IMR-90 (cell line): Measurements from ENCODE around the gene ITPR3. TPM values are rescaled to one million over a fixed set of nuclear protein-coding genes. Genes with fewer than 3 reads are reported as not detected.
A peak's percentile ranks its signal among the peaks of the same experiment; 100 is the strongest.

Experiments
- ATAC-seq: fragments of 200-7000 bp; cut with Tn5 transposase; 2 replicates; pipeline ENCODE4 v1.9.1; 2020; ENCODE audit warnings: low read depth, mild to moderate bottlenecking, moderate library complexity
- BruUV-seq: library from RNA; stranded (reverse); fragments of 400-500 nt; replicated peaks from 2 replicates; lab custom pipeline; 2021; lab: Mats Ljungman, UMichigan
- CTCF ChIA-PET: fragments of 300-600 bp; formaldehyde crosslinking; extraction: SDS; loops from one replicate; lab custom pipeline; 2021; ENCODE audit warnings: antibody characterized with exemption; lab: Yijun Ruan, JAX
- POLR2A ChIA-PET: fragments of 300-600 bp; sonication (Branson Sonifier 250); formaldehyde crosslinking; loops from one replicate; lab custom pipeline; 2022; ENCODE audit warnings: antibody characterized with exemption; ENCODE audit not compliant: unreplicated experiment; lab: Charles Lee
- DNase-seq: peaks from one replicate; pipeline ENCODE4 v3.0.0; 2013
- H2AFZ ChIP-seq: replicated peaks from 2 replicates; pipeline ENCODE3; 2013; ENCODE audit warnings: low read length, mild to moderate bottlenecking; ENCODE audit not compliant: poor library complexity
- H2AK5ac ChIP-seq: 2 replicates; pipeline ENCODE4 v1.6.1; 2013; ENCODE audit warnings: low read depth, low read length, inconsistent platforms
- H2AK9ac ChIP-seq: replicated peaks from 2 replicates; pipeline ENCODE3; 2013; ENCODE audit warnings: mild to moderate bottlenecking, low read depth, low read length, moderate library complexity; ENCODE audit not compliant: poor library complexity
- H2BK120ac ChIP-seq: 2 replicates; pipeline ENCODE4 v1.6.1; 2013; ENCODE audit warnings: low read depth, low read length, inconsistent platforms
- H2BK15ac ChIP-seq: 3 replicates; pipeline ENCODE4 v1.6.1; 2013; ENCODE audit warnings: low read depth, low read length, inconsistent platforms
- H2BK20ac ChIP-seq: 2 replicates; pipeline ENCODE4 v1.6.1; 2013; ENCODE audit warnings: low read depth, mild to moderate bottlenecking, inconsistent platforms, low read length, moderate library complexity
- H2BK5ac ChIP-seq: 2 replicates; pipeline ENCODE4 v1.6.1; 2013; ENCODE audit warnings: mild to moderate bottlenecking, low read depth, low read length, inconsistent platforms; ENCODE audit not compliant: poor library complexity, severe bottlenecking
- H3K14ac ChIP-seq: replicated peaks from 2 replicates; pipeline ENCODE4 v1.6.1; 2013; ENCODE audit warnings: low read depth, low read length, inconsistent platforms
- H3K18ac ChIP-seq: 2 replicates; pipeline ENCODE4 v1.6.1; 2013; ENCODE audit warnings: low read depth, low read length, control low read depth
- H3K23ac ChIP-seq: 2 replicates; pipeline ENCODE4 v1.6.1; 2013; ENCODE audit warnings: low read depth, low read length, inconsistent platforms
- H3K27ac ChIP-seq: 2 replicates; pipeline ENCODE4 v1.5.1; 2013; ENCODE audit warnings: mild to moderate bottlenecking, control low read depth, low read length; ENCODE audit not compliant: insufficient read depth
- H3K27me3 ChIP-seq: 2 replicates; pipeline ENCODE4 v1.6.1; 2013; ENCODE audit warnings: low read length; ENCODE audit not compliant: control insufficient read depth, insufficient read depth
- H3K36me3 ChIP-seq: 2 replicates; pipeline ENCODE4 v1.6.1; 2013; ENCODE audit warnings: low read length, mixed read lengths; ENCODE audit not compliant: control insufficient read depth, insufficient read depth
- H3K4ac ChIP-seq: 2 replicates; pipeline ENCODE4 v1.6.1; 2013; ENCODE audit warnings: low read depth, low read length, inconsistent platforms
- H3K4me1 ChIP-seq: 2 replicates; pipeline ENCODE4 v1.6.1; 2013; ENCODE audit warnings: low read length, mixed read lengths; ENCODE audit not compliant: control insufficient read depth, insufficient read depth
- H3K4me2 ChIP-seq: 2 replicates; pipeline ENCODE4 v1.6.1; 2013; ENCODE audit warnings: low read depth, mild to moderate bottlenecking, control low read depth, low read length, moderate library complexity
- H3K4me3 ChIP-seq: 2 replicates; pipeline ENCODE4 v1.5.1; 2013; ENCODE audit warnings: low read depth, mild to moderate bottlenecking, control low read depth, low read length, moderate library complexity; ENCODE audit not compliant: insufficient read depth
- H3K56ac ChIP-seq: 2 replicates; pipeline ENCODE4 v1.6.1; 2013; ENCODE audit warnings: low read length, inconsistent platforms; ENCODE audit not compliant: insufficient read depth; ENCODE audit errors: extremely low read depth
- H3K79me1 ChIP-seq, 2 experiments: 2 replicates each; pipeline ENCODE4 v1.6.1; 2013; ENCODE audit warnings: low read length in 2 of 2, inconsistent platforms in 1 of 2, low read depth in 1 of 2
- H3K9ac ChIP-seq: 2 replicates; pipeline ENCODE4 v1.6.1; 2013; ENCODE audit warnings: low read depth, low read length, control low read depth
- H3K9me1 ChIP-seq: 2 replicates; pipeline ENCODE4 v1.6.1; 2013; ENCODE audit warnings: low read length, inconsistent platforms; ENCODE audit not compliant: insufficient read depth
- H3K9me3 ChIP-seq: 2 replicates; pipeline ENCODE4 v1.6.1; 2013; ENCODE audit warnings: low read length; ENCODE audit not compliant: control insufficient read depth, insufficient read depth
- H4K20me1 ChIP-seq: 2 replicates; pipeline ENCODE4 v1.6.1; 2013; ENCODE audit warnings: low read length, inconsistent platforms; ENCODE audit not compliant: insufficient read depth
- H4K5ac ChIP-seq: 2 replicates; pipeline ENCODE4 v1.6.1; 2013; ENCODE audit warnings: mild to moderate bottlenecking, low read depth, low read length, control low read depth
- H4K8ac ChIP-seq, 2 experiments: 2 replicates each; pipeline ENCODE4 v1.6.1; 2013; ENCODE audit warnings: low read depth in 2 of 2, low read length in 2 of 2, control low read depth in 1 of 2, inconsistent platforms in 1 of 2
- H4K91ac ChIP-seq: 2 replicates; pipeline ENCODE4 v1.6.1; 2013; ENCODE audit warnings: low read depth, low read length, inconsistent platforms; ENCODE audit not compliant: insufficient read depth
- MAFK ChIP-seq: IDR thresholded peaks from 2 replicates; pipeline ENCODE4 v1.6.1; 2012; ENCODE audit warnings: low read depth, low read length, improper control_type of control experiment
- WGBS, 2 experiments: methylation state at CpG; one replicate each; pipeline versions ENCODE4 v1.1.5 to v1.1.7; 2013; ENCODE audit warnings: missing lambda C conversion rate in 2 of 2; ENCODE audit not compliant: insufficient read length in 1 of 2; ENCODE audit errors: extremely low coverage in 2 of 2; 5-methylcytosine and 5-hydroxymethylcytosine counted together
- dilution Hi-C: fragments of 300-500 bp; cut with HindIII; formaldehyde crosslinking; loops from one replicate; pipeline ENCODE4 v1.14.3; 2018; ENCODE audit warnings: low sequenced_read_pairs; ENCODE audit not compliant: unreplicated experiment
- in situ Hi-C: fragments of 300-500 bp; cut with MboI; formaldehyde crosslinking; loops from 3 replicates; pipeline ENCODE4 v1.14.3; 2019; ENCODE audit warnings: low sequenced_read_pairs, inconsistent platforms, mixed read lengths
- intact Hi-C: fragments of 100-400 bp; cut with micrococcal nuclease; formaldehyde crosslinking; loops from 2 replicates; pipeline ENCODE4 v1.10.0; 2022
- polyA plus RNA-seq, 3 experiments: library from polyadenylated mRNA; depleted of rRNA; stranded (reverse); fragments of >200 nt; gene quantifications; 2 replicates each; pipeline ENCODE4 v1.2.3, GENCODE V29; 2012; ENCODE audit warnings: low replicate concordance in 1 of 3
- total RNA-seq: library from RNA; depleted of rRNA; stranded (reverse); fragments of >200 nt; gene quantifications from 2 replicates; pipeline ENCODE4 v1.2.3, GENCODE V29; 2012
- TF ChIP-seq, protein P1 (sequence below): fragments of 150-350 bp; IDR thresholded peaks from 2 replicates; pipeline ENCODE4 v1.6.1; 2017; ENCODE audit warnings: mild to moderate bottlenecking, antibody characterized with exemption, low read length, low read depth

Gene ITPR3
- total and polyA plus RNA-seq, 2 of the 4 experiments (the other 2 are of a cell fraction) = 1.6 to 3.7 TPM

DNA sequence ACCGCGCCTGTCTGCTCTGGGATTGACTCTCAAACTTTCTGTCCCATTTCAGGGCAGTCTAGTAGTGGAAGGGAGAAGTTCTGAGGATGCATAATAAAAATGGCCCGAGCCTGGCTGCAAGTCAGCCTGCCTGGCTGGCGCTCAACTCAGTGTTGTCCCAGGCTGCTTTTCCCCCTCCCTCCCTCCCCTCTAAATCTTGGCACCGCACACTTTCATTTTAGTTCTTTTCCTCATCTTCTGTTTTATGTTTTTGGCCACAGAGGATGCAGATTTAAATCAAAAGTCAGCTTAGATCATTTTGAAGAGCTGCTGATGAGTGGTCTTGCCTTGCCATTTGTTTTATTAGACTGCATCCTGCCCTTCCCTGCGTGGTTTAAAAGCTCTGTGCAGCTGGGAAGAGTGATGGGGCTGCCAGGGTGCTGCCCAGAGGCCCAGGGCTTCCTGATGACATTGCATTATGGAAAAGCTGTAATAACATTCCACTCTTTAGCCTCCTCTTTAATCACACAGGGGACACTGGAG, 96.9 kb downstream of the ITPR3 start:
- in situ Hi-C loops (loop anchor here (10.0 kb wide), 1 partner anchor 437 kb away; no protein-coding TSS in a partner anchor), intact Hi-C loops (no loop called here), dilution Hi-C loops (no loop called here)
- peaks cover 52% of the 10 kb centered on the region for H3K27me3 ChIP-seq
- H3K23ac ChIP-seq = no peak overlapping the region
- H2AFZ ChIP-seq = no peak overlapping the region
- no peak overlapping the region for H3K56ac ChIP-seq
- no peak overlapping the region for H3K4ac ChIP-seq
- H4K8ac ChIP-seq = no peak overlapping the region
- no peaks in the 10 kb centered on the region for H4K20me1 ChIP-seq
- no CpG with 5 or more reads among the region's 6 CpGs for WGBS, 2 experiments
- no peak overlapping the region for H2BK15ac ChIP-seq
- H4K91ac ChIP-seq = no peak overlapping the region
- ChIA-PET CTCF (no interaction called here), POLR2A (no interaction called here)
- no peaks in the 10 kb centered on the region for H3K4me1 ChIP-seq
- TF ChIP-seq MAFK = no peak
- TF ChIP-seq, protein P1, sequence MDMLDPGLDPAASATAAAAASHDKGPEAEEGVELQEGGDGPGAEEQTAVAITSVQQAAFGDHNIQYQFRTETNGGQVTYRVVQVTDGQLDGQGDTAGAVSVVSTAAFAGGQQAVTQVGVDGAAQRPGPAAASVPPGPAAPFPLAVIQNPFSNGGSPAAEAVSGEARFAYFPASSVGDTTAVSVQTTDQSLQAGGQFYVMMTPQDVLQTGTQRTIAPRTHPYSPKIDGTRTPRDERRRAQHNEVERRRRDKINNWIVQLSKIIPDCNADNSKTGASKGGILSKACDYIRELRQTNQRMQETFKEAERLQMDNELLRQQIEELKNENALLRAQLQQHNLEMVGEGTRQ = no peak
- H3K27ac ChIP-seq = no peak overlapping the region
- H2BK120ac ChIP-seq = no peak overlapping the region
- no peaks in the 10 kb centered on the region for H3K36me3 ChIP-seq
- no peaks in the 10 kb centered on the region for H3K79me1 ChIP-seq
- no peak for DNase-seq
- no peak overlapping the region for H3K4me3 ChIP-seq
- no peak overlapping the region for H4K5ac ChIP-seq
- H3K9ac ChIP-seq = no peak overlapping the region
- BruUV-seq = no TSS peak
- H3K9me1 ChIP-seq = no peaks in the 10 kb centered on the region
- no peak overlapping the region for H2AK9ac ChIP-seq
- H3K14ac ChIP-seq = no peak overlapping the region
- peak; percentile 42; the same call in 1 of the 2 replicates for ATAC-seq
- H2BK20ac ChIP-seq = no peak overlapping the region
- H3K4me2 ChIP-seq = peak overlapping the region; percentile 31; the same call in 1 of the 2 replicates
- H3K18ac ChIP-seq = no peak overlapping the region
- H2AK5ac ChIP-seq = no peak overlapping the region
- no peaks in the 10 kb centered on the region for H3K9me3 ChIP-seq
- H2BK5ac ChIP-seq = no peak overlapping the region
